Activated T-helper 1 cell treated with Interleukin-2 at 50 U/mL for 16 hours (primary cell): ENCODE data around the gene EVL.
A peak's percentile ranks its signal among the peaks of the same experiment; 100 is the strongest.
"Not testable (repeated sequence)": the region's sequence is repeated elsewhere in the genome, so short reads cannot be mapped to it uniquely, and the experiment has no call there.

Experiments
- DNase-seq: peaks from one replicate; pipeline ENCODE4 v3.0.0-alpha.2; 2020; ENCODE audit warnings: low read depth

The EVL gene

DNA sequence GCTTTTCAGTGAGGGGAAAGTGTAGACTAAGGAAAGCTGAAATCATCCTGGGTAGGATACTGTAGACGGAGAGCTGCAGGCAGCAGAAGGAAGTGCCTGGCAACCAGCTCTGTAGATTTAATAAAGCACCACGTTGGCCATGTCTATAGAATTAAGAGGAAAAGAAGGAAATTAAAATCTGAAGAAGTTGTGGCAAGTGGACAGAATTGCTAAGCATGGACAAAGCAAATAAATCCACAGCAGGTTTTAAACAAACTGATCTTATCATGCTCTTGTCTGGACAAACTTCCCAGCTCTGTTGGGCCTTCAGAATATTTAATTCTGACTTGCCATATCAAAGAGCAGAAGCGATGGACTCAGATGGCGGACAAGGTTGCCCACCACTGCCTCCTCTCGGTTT, 27.2 kb upstream of the EVL start:
- DNase-seq, result no peak

DNA sequence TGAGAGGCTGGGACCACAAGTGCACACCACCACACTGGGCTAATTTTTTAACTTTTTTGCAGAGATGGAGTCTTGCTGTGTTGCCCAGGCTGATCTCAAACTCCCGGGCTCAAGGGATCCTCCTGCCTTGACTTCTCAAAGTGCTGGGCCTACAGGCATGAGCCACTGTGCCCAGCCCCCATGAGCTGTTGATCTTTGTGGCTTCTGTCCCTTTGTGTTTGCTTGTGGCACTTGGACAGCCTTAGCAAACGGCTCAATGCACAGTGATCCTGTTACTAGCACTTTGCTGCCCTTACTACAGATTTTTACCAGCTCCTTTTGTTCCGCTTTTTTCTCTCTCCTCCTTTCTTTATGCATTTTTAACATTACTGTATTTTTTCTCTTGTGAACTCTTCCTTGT, 25.3 kb upstream of the EVL start:
- DNase-seq, result no peak

DNA sequence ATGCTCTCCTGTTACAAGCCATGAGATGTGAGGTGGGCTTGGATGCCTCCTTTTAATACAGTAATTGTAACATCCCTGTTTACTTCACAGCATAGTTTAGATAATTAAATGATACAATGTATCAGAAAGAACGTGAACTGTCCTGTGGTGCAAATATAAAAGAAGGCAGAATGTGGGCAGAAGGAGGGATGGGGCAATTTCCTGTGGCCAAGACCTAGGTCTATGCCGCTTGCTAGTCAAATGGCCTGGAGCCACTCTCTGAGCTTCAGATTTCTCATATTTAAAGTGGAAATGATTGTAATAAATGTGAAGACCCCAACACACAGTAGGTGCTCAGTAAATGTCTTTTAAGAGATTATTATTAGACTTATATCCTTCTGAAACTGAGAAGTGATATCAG, 24.0 kb upstream of the EVL start:
- no peak for DNase-seq

DNA sequence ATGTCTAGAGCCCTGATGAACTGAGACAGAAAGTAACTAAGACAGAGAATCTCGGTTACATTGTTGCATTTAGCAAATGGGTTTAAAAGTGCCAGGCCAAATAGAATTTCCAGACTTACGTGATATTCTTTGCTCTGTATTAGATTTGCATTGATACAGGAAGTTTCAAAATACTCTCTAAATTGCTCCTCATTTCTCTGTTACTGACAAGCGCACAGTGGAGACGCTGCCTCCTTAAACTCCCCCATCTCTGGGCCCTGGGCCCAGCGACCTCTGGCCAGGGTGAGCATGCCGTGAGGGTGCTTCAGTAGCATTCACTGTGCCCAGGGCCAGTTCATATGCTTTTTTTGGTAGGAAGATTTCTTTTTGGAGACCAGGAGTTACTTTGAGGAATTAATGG, 22.9 kb upstream of the EVL start:
- no peak for DNase-seq

DNA sequence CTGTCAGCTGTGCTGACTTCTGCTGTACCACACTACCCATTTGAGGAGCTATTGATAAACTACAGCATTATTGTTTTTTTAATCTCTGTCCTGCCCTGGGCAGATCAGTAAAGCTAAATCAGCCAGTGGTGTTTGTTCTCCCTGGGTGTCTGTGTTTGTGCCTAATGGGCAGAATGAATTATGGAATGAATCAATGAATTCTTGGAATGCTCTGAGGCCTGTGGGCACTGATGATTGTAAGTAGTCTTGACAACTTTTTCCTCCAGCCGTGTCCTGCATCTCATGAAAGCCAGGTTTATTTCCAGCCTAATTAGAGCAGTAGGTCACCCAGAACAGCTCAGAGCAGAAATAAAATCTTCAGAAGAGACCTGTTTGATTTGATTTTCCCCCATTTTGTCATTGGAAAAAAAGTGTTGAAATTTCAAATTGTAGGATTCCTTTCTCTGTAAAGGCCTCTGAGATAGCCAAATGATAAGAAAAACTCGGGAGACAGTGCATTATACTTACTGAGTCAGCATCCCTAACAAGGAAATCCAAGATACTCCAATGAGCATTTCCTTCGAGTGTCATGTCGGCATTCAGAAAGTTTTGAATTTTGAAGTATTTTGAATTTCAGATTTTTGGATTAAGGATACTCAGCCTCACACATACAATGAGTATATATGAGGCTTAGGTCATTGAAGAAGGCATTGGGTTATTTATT, 19.4 kb upstream of the EVL start:
- no peak for DNase-seq

DNA sequence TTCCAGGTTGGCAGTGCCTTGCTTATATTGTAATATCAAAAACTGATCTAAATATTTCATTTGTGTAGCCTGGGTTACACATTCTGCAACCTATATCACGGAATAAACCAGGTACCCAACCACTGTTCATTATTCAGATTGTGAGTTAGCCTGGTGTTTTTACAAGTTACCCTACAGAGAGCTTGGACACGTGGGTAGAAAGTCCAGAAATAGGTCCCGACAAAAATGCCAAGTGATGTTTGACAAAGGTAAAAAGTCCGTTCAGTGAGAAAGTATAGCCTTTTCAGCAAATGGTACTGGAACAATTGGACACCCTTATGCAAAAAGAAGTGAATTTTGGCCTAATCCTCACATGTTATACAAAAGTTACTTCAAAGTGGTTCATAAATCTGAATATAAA, 17.6 kb upstream of the EVL start:
- DNase-seq, result no peak

DNA sequence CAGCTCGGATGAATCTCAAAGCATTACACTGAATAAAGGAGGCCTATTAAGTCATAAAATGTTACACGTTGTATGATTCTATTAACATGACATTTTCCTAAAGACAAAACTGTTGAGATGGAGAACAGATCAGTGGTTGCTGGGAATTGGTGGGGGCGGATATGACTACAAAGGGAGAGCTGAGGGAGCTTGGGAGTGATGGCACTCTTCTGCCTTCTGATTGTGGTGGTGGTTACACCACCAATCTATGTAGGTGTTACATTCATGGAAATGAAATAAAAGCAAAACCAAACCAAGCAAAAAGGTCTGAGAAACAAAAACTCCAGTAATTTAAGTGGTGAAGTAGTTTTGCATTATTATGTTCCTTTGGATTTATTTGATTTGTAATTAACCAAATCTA, 16.4 kb upstream of the EVL start:
- no peak for DNase-seq

DNA sequence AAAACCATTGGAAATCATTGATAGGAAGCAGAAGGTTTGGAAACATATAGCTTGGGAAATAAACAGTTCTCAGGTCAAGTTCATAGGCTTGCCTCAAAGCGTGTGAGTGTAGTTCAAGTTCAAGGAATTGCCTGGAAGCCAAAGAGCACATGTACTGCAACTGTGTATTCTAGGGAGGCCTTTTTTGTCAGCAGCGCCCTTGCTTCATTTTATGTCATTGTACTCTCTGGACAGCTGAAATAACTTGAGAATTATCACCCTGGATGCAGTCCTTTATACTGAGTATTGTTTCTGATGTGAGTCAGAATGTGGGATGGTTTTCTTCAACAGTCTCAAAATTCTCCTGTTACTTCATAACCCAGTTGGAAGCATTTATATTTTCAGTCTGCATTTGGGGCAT, 16.0 kb upstream of the EVL start:
- no peak for DNase-seq

DNA sequence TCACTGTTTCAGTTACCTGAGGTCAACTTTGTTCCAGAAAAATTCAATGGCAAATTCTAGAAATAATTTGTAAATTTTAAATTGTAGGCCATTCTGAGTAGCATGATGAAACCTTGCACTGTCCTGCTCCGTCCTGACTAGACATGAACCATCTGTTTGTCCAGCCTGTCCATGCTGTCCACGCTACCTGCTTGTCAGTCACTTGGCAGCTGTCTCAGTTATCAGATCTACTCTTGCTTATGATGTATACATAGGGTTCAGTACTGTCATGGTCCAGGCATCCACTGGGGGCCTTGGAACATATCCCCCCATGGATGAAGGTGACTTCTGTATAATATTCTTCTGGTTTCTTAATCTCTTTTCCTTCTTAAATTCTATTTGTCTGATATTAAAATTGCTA, 14.1 kb upstream of the EVL start:
- DNase-seq, result no peak

DNA sequence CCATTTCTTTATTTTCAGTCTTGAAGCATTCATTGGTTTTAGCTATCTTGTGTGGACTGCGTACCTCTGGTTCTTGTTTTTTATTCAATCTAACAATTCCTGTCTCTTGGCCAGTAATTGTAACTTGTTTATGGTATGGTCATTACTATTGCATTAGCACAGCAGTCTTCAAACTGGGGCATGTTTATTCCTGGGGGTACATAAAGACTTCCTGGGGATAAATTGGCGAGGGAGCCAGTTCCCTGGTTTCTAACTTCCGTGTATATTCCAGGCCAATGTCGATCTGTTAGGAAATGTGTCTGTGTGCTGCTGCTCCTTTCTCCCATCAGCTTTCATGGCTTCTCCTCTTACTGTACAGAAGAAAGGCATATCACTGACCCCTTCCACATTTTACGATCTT, 13.7 kb upstream of the EVL start:
- DNase-seq, result no peak

DNA sequence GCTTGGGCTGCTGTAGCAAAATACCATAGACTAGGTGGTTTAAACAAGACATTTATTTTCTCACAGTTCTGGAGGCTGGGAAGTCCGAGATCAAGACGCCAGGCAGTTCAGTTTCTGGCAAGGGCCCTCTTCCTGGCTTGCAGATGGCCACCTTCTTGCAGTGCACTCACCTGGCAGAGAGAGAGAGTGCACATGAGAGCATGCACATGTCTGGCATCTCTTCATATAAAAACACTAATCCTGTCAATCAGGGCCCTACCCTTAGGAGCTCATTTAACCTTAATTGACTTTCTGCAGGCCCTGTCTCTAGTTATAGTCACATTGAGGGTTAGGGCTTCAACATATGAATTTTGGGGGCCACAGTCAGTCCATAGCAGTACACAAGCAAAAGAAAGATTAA, 12.4 kb upstream of the EVL start:
- DNase-seq, result no peak

DNA sequence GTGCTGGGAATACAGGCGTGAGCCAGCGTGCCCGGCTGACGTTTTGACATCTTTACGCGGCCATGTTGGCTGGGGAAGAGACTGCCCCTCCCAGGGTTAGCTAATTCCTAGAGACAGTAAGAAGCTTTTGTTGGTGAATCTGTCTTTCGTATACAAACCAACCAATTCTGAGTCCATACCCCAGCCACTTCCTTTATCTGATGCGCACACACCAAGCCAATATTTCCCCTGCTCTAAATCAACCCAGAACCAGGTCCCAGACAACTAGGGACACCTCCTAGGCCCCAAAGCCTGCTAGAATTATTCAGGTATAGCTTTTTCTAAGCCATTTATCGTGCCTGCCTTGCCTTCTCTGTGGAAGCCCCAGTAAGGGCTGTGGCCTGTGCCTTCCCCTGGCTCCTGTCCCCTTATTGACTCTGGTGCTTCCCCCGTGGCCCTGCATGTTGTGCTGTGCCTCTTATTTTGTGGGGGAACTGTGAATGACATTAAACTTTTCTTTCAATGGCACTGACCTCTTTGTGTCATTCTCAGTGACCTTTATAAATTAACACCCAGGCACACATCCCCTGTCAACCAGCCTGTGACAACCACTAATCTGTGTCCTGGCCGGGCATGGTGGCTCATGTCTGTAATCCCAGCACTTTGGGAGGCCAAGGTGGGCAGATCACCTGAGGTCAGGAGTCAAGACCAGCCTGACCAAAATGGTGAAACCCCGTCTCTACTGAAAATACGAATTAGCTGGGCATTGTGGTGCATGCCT, 10.7 kb upstream of the EVL start:
- DNase-seq, result no peak

DNA sequence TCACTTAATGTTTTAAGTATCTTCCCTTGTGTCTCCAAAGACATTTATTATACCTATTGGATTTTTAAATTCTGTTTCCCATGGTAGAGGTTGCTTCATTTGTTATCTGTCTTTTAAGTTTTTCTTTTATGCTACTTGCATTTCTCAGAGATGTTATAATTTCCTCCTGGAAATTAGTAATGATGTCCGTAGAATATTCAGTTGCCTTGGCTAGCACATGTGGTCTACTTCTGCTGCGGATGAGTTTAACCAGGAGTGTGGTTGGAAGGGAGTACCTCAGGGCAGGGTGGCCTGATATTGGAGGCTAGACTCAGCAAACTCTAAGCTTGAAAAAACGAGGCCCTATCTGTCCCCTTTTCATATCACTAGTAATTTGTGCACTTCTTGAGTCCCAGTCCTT, 8.8 kb upstream of the EVL start:
- no peak for DNase-seq

DNA sequence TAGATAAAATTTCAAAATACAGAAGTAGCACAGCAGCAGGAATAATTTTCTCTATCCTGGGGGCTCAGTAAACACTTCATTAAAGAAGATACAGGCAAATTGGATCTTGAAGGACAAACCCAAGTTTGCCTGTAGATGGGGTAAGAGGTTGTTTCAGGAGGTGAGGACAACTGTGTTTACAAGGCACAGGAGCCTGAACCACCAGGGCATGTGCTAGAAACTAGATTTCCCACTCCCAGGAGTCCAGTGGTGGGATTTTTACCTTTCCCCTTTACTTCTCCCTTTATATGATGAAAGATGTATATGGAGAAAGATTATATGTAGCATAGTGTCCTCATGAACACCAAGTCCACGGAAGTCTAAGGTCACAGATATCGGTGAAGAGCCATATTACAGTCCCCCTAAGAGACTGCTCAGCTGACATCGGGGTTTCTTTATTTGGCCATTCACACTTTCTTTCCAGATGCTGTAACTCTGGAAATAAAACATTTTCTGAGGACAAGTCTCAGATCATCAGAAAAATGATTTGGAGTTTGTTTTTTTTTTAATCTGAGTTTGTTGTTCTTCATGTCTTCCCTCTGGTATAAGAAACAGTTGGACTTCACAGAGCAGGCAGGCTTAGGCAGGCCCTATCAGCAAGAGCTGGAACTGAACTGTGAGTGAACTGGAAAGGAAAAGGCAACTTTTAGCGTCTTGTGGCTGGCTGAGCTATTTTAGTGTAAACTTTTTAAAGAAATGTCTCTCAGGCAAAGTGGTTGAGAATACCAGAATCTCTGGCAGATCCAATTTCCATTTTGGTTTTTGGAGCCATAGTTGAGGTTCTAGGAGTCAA, 8.0 kb upstream of the EVL start:
- DNase-seq, result no peak

DNA sequence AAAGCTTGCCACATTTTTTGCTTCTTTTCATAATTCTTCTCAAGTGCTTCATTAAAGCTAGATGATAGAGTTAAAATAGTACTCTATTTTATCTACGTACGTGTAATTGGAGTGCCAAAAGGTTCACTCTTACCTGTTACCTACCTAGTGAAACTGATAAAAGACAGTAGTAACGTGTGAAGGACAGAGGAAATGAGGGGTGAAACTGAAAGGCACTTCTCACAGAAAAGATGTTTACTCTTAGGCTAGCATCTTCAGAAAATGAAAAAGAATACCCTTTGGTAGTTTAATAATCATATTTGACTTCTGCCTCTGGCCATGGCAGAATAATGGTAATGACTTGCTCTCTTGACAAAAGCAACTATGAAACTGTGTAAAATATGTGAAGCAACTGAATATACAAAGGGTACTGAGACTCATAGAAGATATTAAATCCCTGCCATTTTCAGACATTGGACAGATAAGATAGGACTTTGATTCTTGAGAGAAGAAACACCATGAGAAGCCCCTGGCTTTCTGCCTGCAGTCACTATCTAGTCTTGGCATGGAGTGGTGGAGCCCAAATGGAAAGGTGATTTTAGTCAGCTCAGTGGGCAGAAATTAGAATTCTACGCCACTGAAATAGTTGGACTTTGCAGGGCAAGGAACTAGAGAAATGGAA, 6.3 kb upstream of the EVL start:
- DNase-seq, result no peak

DNA sequence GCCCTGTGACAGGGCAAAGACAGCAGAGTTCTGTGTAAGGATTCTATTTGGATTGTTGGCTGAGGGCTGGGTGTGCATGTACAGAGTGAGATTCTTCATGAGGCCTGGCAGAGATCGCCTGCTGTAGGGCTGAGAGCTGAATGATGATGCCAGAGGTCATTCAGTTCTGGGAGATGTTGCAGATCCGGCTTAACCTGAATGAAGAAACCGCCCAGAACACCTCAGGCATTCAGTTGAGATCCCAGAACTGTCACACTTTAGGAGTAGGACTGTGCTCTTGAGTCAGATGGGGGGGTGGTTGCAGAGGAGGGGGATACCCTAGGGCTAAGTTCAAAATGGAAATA, 5.8 kb upstream of the EVL start:
- no peak for DNase-seq

DNA sequence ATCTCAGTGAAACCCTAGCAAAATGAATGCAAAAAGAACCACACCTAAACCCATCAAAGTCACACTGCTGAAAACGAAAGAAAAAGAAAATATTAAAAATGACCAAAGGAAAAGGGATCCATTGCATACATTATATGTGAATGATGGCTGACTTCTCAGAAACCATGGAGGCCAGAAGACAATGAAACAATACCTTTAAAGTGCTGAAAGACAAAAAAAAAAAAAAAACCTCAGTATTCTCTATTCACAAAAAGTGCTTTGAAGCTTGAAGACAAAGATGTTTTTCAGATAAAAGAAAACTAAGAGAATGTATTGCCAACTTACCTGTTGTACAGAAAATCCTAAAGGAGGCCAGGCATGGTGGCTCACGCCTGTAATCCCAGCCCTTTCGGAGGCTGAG, 4.5 kb upstream of the EVL start:
- DNase-seq, result no peak

DNA sequence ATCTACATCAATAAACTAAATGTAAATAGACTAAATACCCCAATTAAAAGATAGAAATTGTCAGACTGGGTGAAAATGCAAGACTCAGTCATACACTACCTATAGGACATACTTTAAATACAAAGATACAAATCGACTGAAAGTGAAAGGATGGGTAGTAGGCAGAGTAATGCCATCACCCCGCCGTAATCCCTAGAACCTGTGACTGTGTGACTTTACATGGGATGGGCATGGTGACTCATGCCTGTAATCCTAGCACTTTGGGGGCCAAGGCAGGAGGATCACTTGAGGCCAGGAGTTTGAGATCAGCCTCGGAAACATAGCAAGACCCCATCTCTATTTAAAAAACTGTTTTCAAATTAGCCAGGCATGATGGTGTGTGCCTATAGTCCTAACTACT, 2.6 kb upstream of the EVL start:
- no peak for DNase-seq

DNA sequence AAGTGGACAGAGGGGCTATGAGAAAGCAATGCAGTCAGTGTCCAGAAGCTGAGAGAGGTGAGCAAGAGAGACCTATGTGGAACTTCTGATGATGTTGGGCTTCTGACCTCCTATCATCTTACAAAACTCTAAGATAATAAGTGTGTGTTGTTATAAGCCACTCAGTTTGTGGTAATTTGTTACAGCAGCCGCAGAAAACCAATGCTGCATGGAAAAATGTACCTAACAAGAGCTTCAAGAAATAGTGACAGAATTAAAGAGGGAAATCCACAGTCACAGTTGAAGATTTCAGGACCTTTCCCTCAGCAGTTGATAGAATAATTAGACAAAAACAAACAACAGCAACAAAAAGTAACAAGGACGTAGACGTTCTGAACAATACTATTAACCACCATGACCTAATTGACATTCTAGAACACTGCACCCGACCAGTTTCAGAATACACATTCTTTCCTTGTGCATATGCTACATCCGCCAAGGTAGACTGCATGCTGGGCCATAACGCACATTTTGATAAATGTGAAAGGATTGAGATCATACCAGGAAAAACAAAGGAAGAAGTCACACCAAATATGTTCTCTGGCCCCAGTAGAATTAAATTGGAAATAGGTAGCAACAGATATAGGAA, 1.8 kb upstream of the EVL start:
- DNase-seq, result no peak

DNA sequence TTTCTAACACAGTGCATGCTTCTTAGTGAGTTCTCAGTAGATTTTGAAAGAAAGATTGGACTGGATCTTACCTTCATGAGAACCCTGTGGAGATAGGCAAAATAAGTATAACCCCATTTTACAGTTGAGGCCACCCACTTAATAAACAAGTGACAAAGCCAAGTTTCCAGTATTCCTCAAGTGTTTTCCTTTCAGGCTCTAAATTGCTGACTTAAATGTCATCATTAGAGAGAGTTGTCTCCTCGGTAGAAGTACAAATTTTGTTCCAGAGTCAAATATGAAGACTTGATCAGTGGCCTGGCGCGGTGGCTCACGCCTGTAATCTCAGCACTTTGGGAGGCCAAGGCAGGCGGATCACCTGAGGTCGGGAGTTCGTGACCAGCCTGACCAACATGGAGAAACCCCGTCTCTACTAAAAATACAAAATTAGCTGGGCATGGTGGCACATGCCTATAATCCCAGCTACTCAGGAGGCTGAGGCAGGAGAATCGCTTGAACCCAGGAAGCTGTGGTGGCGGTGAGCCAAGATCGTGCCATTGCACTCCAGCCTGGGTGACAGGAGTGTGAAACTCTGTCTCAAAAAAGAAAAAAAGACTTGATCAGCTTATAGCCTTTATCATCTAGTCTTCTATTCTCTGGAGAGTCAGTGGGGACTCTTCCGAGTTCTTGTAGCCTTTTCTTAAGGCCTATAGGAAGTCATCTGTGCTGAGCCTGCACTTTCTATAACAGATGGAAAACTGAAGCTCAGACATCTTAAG, 708 bp upstream of the EVL start:
- DNase-seq, result not testable (repeated sequence)

DNA sequence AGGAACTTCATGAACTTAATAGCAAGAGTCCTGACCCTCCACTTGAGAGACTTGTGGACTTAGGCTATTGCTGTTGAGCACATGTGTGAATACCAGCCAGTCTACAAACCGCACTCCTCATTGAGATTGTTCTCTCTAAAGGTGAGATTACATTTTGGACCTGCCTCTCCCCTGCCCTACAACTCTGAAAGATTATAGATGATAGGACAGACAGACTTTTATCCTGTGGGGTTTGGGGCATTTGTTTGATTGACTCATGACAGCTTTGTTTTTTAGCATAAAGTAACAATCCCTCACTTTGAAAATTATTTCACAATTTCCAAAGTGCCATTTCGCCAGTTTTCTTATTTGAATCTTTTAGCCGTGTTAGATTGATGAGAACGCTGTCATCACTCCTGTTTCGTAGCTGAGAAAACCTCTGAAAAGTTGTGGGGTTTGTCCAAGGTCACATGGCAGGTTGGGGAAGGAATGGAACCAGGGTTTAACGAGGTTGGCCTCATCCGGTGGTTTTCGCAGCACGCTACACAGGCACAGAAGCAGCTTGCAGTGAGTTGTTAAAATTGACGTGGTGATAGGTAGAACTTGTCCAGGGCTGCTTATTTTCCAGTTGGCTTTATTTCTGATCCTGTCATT, 836 bp downstream of the EVL start:
- peak; percentile 68 for DNase-seq
